NAMALWA (cell line): ENCODE measurements around the gene HUNK.
"Not testable (repeated sequence)": the region's sequence is repeated elsewhere in the genome, so short reads cannot be mapped to it uniquely, and the experiment has no call there.

Experiments
- DNase-seq: peaks from one replicate; pipeline ENCODE4 v3.0.0-alpha.2; 2015; ENCODE audit warnings: low spot score

Gene HUNK

DNA sequence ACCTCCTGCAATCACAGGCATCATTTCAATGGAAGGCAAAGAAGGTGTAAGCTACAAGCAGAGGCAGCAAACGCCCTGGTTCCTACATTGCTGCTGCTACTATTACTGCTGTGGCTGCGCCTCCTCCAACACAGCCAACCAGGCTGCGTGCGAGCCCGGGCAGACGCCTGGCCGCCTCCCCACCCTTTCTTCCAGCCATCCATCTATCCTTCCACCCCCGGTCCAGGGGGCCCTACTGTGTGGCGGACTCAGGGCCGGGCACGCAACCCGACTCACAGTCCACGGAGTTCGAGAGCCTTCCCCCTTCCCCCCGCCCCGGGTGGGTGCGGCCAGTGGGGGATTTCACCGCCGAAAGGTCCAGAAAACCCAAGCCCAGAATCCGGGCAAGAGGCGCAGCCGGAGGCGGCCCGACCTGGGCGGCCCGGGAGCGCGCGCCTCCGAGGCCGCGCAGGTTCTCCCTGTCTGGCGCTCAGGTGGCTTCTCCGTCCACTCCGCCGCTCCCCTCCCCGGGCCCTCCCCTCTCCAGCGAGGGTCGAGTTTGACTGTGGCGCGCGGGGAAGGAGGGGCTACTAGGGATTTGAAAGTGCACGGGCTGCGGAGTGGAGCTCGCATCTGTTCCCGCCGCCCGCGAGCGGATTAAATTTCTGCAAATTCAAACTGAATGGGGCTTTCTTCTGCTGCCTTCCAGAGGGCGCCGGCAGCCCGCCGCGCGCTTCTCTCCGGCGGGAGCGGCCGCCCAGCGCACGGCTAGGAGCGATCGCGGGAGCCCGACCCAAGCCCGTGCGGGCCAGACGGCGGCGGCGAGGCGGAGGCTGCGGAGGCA, at the start of gene HUNK:
Gene HUNK (plus strand): TSS at position 569 of the 823 bp plus-strand sequence. CDS start 655 bp downstream, outside the sequence.
- DNase-seq, result peak; percentile 17

DNA sequence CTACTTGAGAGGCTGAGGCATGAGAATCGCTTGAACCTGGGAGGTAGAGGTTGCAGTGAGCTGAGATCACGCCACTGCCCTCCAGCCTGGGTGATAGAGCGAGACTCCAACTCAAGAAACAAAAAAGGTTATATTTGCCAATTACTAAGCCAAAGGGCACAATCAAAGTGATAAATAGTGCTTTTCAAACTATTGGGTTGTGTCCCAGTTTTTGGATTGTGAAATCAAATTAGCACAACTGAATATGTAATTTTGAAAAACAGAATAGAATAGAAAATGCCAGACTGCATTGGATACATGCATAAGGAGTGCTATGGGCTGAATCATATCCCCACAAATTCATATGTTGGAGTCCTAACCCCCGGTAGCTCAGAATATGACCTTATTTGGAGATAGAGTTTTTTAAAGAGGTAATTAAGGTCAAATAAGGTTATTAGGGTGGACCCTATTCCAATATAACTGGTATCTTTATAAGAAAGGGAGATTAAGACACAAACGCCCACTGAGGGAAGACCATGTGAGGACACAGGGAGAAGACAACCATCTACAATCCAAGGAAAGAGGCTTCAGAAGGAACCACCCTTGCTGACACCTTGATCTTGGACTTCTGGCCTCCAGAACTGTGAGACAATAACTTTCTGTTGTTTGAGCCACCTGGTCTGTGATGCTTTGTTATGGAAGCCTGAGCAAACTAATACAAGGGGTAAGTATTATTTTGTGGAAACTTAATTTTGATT, 42.9 kb upstream of the HUNK start:
- DNase-seq, result no peak

DNA sequence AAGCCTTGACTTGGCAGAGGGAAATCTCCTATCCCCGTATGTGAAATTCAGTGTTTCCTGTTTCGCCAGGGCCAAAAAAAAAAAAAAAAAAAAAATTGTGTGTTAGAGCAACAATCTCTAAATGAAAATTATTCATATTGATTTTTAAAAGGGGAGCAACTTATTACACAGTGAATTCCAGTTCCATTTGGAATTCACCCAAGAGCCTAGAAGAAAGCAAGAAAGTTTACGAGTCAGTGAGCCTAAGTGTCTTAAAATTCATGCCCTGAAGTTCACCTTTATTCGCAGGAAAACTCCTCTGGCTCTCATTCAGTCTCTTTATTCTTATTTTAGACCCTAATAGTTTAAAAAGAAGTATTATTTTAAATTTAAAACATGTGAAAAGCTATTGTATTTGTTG, 42.1 kb upstream of the HUNK start:
- DNase-seq, result no peak

DNA sequence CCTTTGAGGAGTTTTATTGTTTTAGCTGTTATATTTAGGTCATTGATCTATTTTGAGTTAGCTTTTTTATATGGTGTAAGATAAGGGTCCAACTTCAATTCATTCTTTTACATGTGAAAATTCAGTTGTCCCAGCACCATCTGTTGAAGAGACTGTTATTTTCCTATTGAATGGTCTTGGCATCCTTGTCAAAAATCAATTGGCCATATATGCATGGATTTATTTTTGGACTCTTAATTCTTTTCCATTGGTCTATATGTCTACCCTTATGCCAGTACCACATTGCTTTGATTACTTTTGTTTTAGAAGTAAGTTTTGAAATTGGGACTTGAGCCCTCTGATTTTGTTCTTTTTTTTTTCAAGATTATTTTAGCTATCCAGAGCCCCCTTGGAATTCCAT, 35.8 kb upstream of the HUNK start:
- no peak for DNase-seq

DNA sequence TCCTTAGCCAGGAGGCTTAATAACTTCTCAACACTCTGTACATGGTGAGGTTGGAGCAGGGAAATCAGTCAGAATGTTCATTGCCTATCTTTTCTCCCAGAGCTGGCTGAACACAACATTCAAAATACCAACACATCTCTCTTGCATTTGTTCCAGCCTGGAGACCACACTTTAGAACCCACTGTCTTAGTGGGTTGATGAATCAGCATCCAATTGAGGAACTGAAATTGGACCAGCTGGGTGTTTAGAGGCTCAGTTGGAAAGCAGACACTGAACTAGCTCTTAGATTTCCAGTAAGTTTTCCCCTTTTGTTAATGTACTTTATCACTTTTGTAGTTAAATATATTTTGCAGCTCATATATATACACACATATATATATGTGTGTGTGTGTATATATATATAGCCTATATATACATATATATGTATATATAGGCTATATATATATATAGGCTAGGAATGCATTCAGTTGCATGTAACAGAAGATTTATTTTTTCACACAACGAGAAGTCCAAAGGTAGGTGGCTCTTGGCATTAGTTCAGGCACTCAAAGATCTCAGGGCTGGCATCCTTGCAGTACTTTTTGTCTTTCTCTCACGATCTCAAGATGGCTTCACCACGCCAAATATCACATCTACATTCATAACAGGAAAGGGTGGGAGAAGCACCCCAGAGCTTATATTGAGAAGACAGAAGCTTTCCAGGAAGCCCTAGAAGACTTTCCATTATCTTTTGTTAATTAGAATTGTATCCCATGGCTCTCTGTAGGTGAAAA, 35.0 kb upstream of the HUNK start:
- peak; percentile 64 for DNase-seq

DNA sequence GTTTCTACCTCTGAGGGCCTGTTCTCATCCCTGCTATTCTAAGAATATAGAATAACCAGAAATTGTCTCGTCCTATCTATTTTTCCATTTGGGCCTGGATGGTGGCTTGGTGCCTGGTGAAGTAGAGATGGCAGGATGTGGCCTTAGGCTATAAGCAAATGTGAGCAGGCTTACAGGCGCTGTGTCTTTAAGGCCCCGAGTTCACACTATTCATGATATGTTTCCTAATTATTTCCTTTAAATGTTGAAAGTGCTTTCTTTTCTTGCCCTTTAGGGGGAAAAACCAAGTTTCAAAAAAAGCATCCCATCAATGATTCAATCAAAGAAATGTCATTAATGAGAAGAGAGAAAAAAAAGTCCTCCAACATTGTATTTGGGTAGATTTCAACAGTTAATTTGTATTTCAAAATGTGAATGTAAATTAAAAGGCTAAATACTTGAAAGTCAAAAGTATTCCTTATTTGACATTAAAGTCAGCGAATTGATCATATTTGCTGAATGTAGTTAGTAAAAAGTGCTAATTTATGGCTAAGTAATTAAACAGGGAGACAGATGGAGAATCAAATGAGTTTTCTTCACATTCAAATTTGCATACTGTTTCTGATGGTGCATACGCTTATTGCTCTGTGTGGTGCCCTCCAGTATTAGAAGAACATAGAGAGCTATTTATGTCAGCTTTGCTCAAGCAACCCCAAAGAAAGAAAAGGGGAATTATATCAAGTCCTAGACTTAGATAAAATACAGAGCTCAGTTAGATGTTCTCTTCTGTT, 34.0 kb upstream of the HUNK start:
- DNase-seq, result no peak

DNA sequence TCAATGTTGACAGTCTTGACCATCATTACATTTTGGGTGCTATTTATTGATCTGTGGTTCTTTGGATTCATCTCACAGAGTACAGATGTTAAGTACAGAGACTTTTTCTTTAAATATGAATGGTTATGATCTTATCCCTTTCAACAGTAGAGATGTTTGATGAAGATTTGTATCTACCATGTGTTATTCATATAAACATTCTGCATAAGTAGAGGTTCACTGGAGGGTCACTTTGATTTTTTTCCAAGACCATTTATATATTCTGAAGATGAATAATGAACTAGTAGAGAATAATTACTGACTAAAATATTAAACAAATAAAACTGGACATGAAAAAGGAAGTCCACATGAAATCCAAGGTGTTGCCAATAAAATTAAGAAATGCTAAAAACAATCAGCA, 28.6 kb upstream of the HUNK start:
- no peak for DNase-seq

DNA sequence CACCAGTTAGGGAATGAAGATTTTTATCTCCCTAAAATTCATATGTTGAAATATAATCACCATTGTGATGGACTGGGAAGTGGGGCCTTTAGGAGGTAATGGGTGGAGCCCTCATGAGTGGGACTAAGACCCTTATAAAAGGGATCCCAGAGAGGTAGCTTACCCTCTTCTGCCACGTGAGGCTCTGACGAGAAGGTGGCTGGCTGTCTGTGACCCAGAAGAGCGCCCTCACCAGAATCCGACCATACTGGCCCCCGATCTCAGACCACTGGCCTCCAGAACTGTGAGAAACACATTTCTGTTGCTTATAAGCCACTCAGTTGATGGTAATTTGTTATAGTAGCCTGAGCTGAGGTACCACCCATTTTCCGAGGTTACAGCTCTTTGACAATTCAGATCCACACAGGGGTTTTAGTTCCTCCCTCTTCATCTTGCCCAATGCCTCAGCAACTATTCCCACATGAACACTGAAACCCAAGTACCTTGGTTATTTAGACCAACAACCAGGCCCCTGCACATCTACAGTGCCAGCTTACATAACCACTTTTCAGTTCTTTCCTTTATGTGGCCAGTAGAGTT, 27.6 kb upstream of the HUNK start:
- no peak for DNase-seq

DNA sequence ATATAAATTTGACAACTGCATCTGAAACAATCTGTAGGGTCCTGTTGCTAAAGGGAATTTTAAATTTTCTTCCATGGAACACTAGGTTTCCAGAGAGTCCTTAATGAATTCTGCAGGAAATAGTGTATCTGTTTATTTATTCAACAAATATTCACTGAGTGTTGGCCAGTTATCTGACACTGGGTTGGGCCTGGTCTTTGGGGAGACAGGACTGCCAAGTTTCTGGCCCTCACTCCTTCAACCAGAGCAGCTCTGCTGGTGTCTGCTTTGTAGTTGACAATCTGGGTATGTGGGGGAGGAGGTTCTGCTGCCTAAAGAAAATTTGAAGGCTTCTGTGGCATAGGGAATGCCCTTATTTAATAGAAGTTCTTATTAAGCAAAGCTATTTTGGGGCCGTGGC, 26.1 kb upstream of the HUNK start:
- DNase-seq, result no peak

DNA sequence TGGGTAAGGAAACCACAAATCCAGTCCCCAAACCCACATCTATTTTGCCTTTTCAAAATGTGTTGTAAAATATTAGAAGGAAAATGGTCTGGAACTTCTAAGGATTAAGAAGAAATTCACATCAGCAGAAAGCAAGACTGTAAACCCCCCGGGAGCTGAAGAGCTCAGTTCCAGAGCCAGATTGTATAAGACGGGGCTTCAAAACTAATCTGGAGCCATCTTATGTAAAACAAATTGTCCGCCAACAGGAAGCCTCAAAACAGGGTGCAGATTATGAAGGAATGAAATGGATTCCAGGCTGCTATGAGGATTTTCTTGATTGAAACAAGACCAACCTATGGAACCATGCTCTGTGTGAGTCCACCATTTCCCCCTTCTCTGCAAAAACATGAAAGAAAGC, 25.1 kb upstream of the HUNK start:
- DNase-seq, result no peak

DNA sequence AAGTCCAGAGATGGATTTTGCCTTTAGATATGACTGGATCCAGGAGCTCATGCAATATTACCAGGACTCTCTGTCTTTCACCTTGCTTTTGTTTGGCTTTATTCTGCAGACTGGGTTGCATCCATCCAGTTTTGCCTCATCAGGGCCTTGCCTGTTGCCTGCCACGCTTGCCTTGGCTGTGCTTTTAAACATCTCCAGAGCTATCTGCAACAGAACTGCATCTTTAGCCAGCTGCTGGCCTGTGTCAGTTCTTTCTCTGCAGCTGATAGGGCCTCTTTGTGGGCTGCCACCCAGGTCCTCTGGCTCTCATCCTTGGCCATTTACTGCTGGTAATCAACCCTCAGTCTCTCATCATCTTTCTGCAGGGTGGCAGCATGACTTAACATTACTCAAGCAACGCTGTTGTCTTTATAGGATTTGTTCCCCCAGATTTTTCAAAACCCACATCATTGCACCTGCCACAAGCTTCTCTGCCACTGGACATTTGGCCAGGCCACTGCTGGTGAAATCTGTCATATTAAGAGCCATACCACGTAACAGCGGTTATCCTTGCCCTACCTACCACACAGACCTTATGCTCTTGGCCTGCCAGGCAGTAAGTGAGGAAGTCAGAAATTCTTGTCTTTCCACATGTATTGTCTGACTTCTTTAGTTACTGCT, 24.4 kb upstream of the HUNK start:
- DNase-seq, result no peak

DNA sequence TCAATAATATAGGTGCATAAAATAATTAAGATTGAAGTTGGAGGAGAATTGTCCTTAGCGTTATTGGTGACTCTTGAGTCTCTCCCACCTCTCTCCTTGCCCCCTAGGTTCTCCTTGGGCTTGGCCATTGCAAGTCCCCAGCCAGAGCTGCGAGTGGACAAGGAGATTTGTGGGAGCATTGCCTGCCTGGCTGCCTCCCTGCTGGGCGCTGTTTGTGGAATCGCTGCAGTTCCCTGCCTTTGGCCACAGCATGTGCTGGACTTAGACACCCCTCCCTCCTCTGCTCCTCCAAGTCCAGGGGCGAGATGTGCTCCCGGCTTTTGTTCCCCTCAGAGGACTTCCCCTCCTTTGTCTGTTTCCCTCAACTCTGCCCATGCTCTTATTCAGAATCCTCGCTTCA, 21.9 kb upstream of the HUNK start:
- DNase-seq, result no peak

DNA sequence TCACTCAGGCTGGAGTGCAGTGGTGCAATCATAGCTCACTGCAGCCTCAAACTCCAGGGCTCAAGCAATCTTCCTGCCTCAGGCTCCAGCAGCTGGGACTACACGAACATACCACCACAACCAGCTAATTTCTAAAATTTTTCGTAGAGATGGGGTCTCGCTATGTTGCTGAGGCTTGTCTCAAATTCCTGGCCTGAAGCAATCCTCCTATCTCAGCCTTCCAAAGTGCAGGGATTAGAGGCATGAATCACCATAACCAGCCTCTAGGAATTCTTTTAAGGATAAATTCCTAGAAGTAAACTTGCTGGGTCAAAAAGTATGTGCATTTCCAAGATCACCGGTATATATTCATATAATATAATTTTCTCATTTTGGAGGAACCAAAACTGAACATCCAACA, 17.6 kb upstream of the HUNK start:
- no peak for DNase-seq

DNA sequence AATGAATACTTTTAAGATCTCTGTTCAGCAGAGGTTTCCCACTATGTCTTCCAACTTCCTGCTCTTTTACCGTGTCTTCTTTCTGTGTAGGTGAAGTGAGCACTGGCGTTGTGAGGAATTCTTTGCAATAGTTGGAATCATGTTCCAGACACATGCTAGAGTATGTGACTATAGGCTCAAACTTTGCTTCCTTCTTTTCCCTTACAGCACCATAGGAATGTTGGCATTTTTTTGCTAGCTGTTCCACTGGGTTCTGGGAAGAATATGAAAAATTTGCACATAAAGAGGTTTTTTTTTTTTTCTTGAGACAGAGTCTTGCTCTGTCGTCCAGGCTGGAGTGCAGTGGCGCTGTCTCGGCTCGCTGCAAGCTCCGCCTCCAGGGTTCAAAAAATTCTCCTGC, 15.7 kb upstream of the HUNK start:
- no peak for DNase-seq

DNA sequence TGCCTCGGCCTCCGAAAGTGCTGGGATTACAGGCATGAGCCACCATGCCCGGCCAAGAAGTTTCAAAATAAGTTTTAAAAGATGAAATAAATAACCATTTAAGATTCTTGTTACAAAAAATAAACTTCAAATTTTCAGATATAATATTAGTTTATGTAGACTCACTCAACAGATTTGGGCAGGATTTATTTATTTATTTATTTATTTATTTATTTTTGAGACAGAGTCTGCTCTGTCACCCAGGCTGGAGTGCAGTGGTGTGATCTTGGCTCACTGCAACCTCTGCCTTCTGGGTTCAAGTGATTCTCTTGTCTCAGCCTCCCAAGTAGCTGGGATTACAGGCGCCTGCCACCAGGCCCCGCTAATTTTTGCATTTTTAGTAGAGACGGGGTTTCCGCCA, 15.2 kb upstream of the HUNK start:
- DNase-seq, result not testable (repeated sequence)

DNA sequence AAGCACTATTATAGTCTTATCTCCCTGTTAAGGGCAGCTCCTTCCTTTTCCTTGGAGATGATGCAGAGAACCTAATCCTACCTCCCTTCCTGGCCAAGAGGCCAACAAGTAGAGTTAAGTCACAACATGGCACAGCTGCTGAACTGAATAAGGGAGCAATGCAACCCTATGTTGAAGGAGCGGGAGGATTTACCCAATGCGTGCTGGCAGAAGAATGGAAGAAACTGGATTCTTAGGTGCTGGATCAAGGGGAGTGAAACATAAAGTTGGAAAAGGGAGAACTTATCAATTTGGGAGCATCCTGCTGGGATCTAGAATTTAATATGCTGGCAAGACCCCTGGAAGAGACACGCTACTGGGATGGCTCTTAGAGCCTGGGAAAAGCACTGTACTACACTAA, 12.0 kb upstream of the HUNK start:
- no peak for DNase-seq

DNA sequence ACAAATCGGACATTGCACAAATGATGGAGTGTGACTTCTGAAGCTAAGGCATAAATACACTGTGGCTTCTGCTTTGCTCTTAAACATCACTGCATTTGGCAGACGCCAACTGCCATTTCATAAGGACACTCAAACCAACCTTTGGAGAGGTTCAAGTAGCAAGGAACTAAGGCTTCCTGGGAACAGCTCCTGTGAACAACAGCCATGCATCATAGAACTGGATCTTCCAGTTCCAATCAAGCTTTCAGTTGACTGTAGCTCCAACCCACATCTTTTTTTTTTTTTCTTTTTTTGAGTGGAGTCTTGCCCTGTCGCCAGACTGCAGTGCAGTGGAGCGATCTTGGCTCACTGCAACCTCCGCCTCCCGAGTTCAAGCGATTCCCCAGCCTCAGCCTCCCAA, 10.7 kb upstream of the HUNK start:
- DNase-seq, result no peak

DNA sequence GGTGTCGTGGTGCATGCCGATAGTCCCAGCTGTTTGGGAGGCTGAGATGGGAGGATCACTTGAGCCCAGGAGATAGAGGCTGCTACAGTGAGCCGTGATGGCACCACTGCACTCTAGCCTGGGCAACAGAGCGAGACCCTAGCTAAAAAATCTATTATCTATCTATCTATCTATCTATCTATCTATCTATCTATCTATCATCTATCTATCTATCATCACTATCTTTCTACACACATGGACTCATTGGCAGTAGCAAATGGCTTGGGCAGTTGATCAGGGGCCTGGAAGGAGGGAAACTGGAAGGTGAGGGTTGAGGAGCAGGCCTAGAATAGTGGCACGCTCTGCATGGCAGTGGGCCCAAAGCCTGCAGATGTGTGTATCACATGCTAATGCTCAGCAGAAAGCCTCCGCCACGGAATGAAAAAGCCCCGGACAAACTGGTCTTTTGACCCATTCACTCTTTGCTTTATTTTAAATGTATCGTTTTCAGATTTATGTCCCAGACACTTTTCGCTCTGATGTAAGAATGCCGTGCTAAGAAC, 7.3 kb upstream of the HUNK start:
- no peak for DNase-seq

DNA sequence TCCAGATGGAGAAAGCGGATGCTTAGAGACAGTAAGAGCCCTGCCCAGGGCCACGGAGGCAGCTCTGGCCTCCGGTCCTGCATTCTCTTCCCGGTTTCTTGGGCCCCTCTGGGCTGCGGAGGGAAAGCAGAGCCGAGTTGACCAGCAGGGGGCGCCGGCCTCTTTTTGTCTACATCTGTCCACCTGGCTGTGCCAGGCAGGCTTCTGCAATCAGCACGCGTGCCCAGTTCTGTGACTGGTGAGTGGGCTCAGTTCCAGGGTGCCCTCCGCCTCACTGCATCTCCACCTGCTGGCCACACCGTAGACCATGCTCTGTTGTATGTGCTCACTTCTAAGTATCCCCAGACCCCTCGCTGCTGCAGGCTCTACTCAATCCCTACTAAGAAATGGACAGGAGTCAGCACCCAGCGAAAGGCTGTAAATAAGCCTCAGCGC, 6.7 kb upstream of the HUNK start:
- DNase-seq, result peak; percentile 75

DNA sequence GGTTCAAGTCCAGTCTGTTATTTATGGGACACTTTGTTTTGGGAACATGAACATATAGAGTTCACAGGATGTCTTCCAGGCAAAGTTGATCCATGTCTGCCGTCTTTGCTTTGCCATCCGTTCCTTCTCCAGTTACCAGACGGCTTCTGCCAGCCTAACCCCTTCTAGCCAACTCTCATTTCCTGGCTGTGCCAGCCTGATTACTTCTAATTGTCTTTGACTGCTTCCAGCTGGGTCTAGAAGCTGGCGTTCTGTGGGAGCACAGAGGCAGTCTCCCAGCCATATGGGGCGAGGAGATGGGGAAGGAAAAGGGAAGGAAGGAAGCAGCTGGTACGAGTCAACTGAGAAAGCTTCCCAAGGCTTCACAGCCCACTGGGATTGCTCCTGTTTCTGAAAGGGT, 3.1 kb upstream of the HUNK start:
- no peak for DNase-seq
